GM10266 (cell line): ENCODE results near the gene ZNF608.

Experiments used
- DNase-seq: peaks from one replicate; pipeline ENCODE4 v3.0.0; 2012; ENCODE audit errors: extremely low spot score
- CTCF ChIP-seq: IDR thresholded peaks from 2 replicates; pipeline ENCODE4 v1.5.1; 2012; ENCODE audit warnings: mild to moderate bottlenecking, low read depth; ENCODE audit not compliant: control insufficient read depth, insufficient read depth; ENCODE audit errors: missing control alignments

Gene ZNF608

GRCh38 chr5:124735169-124735858 is 11.1 kb downstream of the ZNF608 start:
- TF ChIP-seq CTCF: no peak
- DNase-seq: no peak

- TF ChIP-seq CTCF: no peak
- no peak for DNase-seq
Measured at GRCh38 chr5:124734574-124735168, 11.8 kb downstream of the ZNF608 start.

- no peak for DNase-seq
- TF ChIP-seq CTCF: no peak
Measured at GRCh38 chr5:124733329-124733650, 13.1 kb downstream of the ZNF608 start.

GRCh38 chr5:124732428-124733328 is 13.8 kb downstream of the ZNF608 start:
- no peak for TF ChIP-seq CTCF
- no peak for DNase-seq

- no peak for TF ChIP-seq CTCF
- DNase-seq: no peak
Measured at GRCh38 chr5:124730381-124730780, 16.1 kb downstream of the ZNF608 start.

GRCh38 chr5:124729720-124730359 is 16.6 kb downstream of the ZNF608 start:
- TF ChIP-seq CTCF: no peak
- no peak for DNase-seq
